ENCODE results near the gene SCN5A. TPM values are rescaled to one million over a fixed set of nuclear protein-coding genes. Genes with fewer than 3 reads are reported as not detected.

SCN5A gene
- total and polyA plus RNA-seq, 2 of the 8 experiments (the other 6 are each of a cell fraction or from before 2014, with no cell fraction given): 4.8 to 11.4 TPM

DNA sequence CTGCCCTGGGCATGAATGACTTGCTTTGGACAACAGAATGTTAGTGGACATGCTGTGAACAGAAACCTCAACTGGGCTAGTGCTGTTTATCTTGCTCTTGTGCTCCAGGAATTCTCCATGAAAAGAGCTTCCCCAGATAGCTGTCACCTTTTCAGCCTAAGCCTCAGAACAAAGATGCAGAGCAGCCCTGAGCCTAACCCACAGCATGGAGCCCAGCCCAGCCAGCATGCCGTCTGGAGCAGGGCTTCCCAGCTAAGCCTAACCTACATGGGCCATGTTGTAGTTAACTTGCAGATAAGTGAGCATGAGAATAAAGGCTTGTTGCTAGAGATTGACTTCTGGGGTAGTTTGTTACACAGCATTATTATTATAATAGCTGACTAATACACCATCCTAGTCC is 48.9 kb downstream of the SCN5A start (continued):
- TF ChIP-seq, protein P1, sequence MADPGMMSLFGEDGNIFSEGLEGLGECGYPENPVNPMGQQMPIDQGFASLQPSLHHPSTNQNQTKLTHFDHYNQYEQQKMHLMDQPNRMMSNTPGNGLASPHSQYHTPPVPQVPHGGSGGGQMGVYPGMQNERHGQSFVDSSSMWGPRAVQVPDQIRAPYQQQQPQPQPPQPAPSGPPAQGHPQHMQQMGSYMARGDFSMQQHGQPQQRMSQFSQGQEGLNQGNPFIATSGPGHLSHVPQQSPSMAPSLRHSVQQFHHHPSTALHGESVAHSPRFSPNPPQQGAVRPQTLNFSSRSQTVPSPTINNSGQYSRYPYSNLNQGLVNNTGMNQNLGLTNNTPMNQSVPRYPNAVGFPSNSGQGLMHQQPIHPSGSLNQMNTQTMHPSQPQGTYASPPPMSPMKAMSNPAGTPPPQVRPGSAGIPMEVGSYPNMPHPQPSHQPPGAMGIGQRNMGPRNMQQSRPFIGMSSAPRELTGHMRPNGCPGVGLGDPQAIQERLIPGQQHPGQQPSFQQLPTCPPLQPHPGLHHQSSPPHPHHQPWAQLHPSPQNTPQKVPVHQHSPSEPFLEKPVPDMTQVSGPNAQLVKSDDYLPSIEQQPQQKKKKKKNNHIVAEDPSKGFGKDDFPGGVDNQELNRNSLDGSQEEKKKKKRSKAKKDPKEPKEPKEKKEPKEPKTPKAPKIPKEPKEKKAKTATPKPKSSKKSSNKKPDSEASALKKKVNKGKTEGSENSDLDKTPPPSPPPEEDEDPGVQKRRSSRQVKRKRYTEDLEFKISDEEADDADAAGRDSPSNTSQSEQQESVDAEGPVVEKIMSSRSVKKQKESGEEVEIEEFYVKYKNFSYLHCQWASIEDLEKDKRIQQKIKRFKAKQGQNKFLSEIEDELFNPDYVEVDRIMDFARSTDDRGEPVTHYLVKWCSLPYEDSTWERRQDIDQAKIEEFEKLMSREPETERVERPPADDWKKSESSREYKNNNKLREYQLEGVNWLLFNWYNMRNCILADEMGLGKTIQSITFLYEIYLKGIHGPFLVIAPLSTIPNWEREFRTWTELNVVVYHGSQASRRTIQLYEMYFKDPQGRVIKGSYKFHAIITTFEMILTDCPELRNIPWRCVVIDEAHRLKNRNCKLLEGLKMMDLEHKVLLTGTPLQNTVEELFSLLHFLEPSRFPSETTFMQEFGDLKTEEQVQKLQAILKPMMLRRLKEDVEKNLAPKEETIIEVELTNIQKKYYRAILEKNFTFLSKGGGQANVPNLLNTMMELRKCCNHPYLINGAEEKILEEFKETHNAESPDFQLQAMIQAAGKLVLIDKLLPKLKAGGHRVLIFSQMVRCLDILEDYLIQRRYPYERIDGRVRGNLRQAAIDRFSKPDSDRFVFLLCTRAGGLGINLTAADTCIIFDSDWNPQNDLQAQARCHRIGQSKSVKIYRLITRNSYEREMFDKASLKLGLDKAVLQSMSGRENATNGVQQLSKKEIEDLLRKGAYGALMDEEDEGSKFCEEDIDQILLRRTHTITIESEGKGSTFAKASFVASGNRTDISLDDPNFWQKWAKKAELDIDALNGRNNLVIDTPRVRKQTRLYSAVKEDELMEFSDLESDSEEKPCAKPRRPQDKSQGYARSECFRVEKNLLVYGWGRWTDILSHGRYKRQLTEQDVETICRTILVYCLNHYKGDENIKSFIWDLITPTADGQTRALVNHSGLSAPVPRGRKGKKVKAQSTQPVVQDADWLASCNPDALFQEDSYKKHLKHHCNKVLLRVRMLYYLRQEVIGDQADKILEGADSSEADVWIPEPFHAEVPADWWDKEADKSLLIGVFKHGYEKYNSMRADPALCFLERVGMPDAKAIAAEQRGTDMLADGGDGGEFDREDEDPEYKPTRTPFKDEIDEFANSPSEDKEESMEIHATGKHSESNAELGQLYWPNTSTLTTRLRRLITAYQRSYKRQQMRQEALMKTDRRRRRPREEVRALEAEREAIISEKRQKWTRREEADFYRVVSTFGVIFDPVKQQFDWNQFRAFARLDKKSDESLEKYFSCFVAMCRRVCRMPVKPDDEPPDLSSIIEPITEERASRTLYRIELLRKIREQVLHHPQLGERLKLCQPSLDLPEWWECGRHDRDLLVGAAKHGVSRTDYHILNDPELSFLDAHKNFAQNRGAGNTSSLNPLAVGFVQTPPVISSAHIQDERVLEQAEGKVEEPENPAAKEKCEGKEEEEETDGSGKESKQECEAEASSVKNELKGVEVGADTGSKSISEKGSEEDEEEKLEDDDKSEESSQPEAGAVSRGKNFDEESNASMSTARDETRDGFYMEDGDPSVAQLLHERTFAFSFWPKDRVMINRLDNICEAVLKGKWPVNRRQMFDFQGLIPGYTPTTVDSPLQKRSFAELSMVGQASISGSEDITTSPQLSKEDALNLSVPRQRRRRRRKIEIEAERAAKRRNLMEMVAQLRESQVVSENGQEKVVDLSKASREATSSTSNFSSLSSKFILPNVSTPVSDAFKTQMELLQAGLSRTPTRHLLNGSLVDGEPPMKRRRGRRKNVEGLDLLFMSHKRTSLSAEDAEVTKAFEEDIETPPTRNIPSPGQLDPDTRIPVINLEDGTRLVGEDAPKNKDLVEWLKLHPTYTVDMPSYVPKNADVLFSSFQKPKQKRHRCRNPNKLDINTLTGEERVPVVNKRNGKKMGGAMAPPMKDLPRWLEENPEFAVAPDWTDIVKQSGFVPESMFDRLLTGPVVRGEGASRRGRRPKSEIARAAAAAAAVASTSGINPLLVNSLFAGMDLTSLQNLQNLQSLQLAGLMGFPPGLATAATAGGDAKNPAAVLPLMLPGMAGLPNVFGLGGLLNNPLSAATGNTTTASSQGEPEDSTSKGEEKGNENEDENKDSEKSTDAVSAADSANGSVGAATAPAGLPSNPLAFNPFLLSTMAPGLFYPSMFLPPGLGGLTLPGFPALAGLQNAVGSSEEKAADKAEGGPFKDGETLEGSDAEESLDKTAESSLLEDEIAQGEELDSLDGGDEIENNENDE (IDR thresholded peaks at IDR 0.05; ENCODE audit: insufficient replicate concordance, low read length): no peak
- TF ChIP-seq GTF2F1 (IDR thresholded peaks at IDR 0.05; ENCODE audit: borderline replicate concordance, low read depth, low read length) (no peak), CTBP2 (IDR thresholded peaks at IDR 0.05; ENCODE audit: borderline replicate concordance, insufficient read depth, insufficient read length, low read length) (no peak), SIN3A (conservative IDR thresholded peaks at IDR 0.05 in 1 of 2, IDR thresholded peaks at IDR 0.05 in 1 of 2; ENCODE audit: low read depth in 1 of 2, low read length in 2 of 2) (no peak), EZH2 (IDR thresholded peaks at IDR 0.05; ENCODE audit: low read depth, low read length, severe bottlenecking) (no peak), PHF8 (conservative IDR thresholded peaks at IDR 0.05; ENCODE audit: low read depth, low read length) (no peak)
